AG04449 (cell line): ENCODE measurements around the gene EPSTI1.

Experiments used
- CTCF ChIA-PET: fragments of 350-600 bp; formaldehyde crosslinking; extraction: SDS; loops from one replicate; lab custom pipeline; 2021; ENCODE audit warnings: antibody characterized with exemption; lab: Yijun Ruan, JAX
- POLR2A ChIA-PET: fragments of 400-600, 350-600 bp; formaldehyde crosslinking; extraction: SDS; loops from one replicate; lab custom pipeline; 2020; ENCODE audit warnings: antibody characterized with exemption, inconsistent platforms; lab: Yijun Ruan, JAX
- DNase-seq: peaks from one replicate; pipeline ENCODE4 v3.0.0-alpha.2; 2010; ENCODE audit warnings: low read depth, low spot score
- H3K4me3 ChIP-seq: 2 replicates; pipeline ENCODE4 v1.5.1; 2011; ENCODE audit warnings: low read depth, mild to moderate bottlenecking, control low read depth, low read length
- CTCF ChIP-seq: IDR thresholded peaks from one replicate; pipeline ENCODE4 v1.5.1; 2011; ENCODE audit warnings: mild to moderate bottlenecking, moderate library complexity, low read length, control low read depth, inconsistent platforms; ENCODE audit not compliant: insufficient read depth; ENCODE audit errors: missing control alignments

EPSTI1 gene

GRCh38 chr13:42906257-42906656, 85.8 kb downstream of the EPSTI1 start:
- no peak overlapping the region for H3K4me3 ChIP-seq
- no peak for DNase-seq
- POLR2A ChIA-PET: no interaction called here
- no peak for TF ChIP-seq CTCF
- CTCF ChIA-PET: no interaction called here

GRCh38 chr13:42905579-42905978, 86.5 kb downstream of the EPSTI1 start:
- no peak for DNase-seq
- ChIA-PET POLR2A (interaction anchor here (0.8 kb wide), 1 partner anchor 39 kb away, joined by 3 read pairs; no protein-coding TSS in a partner anchor), CTCF (no interaction called here)
- no peak overlapping the region for H3K4me3 ChIP-seq
- TF ChIP-seq CTCF: no peak

DNA sequence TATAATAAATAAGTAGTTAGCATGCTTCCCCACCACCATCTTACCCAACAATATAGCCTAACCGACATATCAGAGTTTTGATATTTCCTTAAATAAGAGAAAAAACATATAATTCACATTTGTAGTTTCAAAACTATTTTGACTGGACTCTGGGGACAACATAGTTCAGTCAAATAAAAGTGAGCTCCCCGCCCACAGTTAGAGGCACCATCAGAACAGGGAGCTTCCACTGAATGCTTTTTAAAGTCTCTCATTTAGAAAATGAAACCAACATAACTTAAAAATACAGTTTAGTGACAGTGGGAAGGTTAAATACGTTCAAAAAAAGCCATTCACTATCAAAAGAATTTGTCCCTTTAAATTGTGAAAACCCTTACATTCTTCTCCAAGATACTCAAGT, 92.8 kb downstream of the EPSTI1 start:
- no peak for DNase-seq
- TF ChIP-seq CTCF: no peak
- no peak overlapping the region for H3K4me3 ChIP-seq
- POLR2A ChIA-PET: no interaction called here
- CTCF ChIA-PET: no interaction called here

DNA sequence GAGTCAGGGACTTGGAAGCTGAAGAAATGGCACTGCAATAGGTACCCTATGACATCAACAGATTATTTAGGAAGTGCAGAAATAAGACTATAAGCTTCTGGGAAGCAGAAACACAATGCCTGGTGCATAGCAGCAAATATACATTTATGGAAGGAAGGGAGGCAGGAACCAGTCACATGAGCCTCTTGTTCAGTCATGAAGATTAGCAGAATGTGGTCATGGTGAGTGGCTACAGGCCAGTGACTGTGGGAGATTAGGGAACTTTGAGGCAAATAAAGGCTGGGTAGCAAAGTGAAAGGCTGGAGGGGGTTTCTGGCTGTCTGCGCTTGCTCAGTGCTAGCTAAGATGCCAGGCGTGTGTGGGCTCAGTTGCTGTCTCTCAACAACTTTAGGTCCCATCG, 96.3 kb downstream of the EPSTI1 start:
- H3K4me3 ChIP-seq: no peak overlapping the region
- ChIA-PET CTCF (interaction anchor here (0.8 to 1.2 kb wide), 3 partner anchors 15 to 74 kb away, joined by 3 read pairs; no protein-coding TSS in a partner anchor), POLR2A (interaction anchor here (0.6 kb wide), 1 partner anchor 35 kb away, joined by 3 read pairs; no protein-coding TSS in a partner anchor)

DNA sequence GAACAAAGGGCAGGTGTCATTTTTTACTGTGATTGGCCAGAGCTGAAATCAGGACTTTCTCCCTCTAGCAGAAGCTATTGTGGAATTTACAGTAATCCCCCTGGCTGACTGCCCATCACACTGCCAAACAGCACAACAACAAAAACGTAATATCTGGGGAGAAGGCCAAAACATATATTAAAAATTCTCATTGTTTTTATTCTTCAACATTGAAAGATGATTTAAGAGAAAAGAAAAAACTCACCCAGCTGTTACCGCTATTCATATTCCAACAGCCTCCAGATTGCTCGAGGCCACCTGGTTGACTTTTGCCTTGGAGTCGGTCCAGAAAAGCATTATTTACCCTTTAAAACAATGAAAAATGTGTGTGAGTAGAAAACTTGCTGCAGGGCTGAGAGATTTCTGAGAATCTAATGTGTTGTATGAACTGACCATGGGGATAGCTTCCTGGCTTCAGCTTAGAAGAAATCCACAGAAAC, 97.2 kb downstream of the EPSTI1 start:
- ChIA-PET POLR2A (interaction anchor here (0.6 kb wide), 1 partner anchor 73 kb away, joined by 3 read pairs; no protein-coding TSS in a partner anchor), CTCF (interaction anchor here (0.8 to 1.2 kb wide), 2 partner anchors 16 to 19 kb away, joined by 3 read pairs; no protein-coding TSS in a partner anchor)
- DNase-seq: no peak
- no peak overlapping the region for H3K4me3 ChIP-seq
- TF ChIP-seq CTCF: no peak

More for the DNA sequence above, 96.3 kb downstream of the EPSTI1 start:
- no peak for DNase-seq
- no peak for TF ChIP-seq CTCF

- H3K4me3 ChIP-seq: no peak overlapping the region
- no peak for TF ChIP-seq CTCF
- ChIA-PET POLR2A (no interaction called here), CTCF (no interaction called here)
- no peak for DNase-seq
Measured at GRCh38 chr13:42893214-42893671, 98.8 kb downstream of the EPSTI1 start.
